GM12892 (cell line): ENCODE results near the gene DTD1.

ENCODE experiments used
- POLR2A ChIP-seq: IDR thresholded peaks from 2 replicates; pipeline ENCODE4 v1.6.1; 2011; ENCODE audit warnings: low read depth, low read length, control low read depth
- TAF1 ChIP-seq: IDR thresholded peaks from 2 replicates; pipeline ENCODE4 v1.6.1; 2011; ENCODE audit warnings: low read depth, mild to moderate bottlenecking, control low read depth, low read length, borderline replicate concordance

- TF ChIP-seq POLR2A (no peak), TAF1 (no peak)
These were observed 46.1 kb upstream of the DTD1 start for GRCh38 chr20:18541741-18542140.
